HepG2 (cell line): ENCODE measurements around the gene PTH1R. TPM values are rescaled to one million over a fixed set of nuclear protein-coding genes. Genes with fewer than 3 reads are reported as not detected.
A peak's percentile ranks its signal among the peaks of the same experiment; 100 is the strongest.

Experiments used
- CHCHD3 ChIP-seq: sonication (generic); formaldehyde crosslinking; IDR thresholded peaks from 2 replicates; pipeline ENCODE4 v1.8.0; 2022; ENCODE audit warnings: mild to moderate bottlenecking, missing genetic modification reagents, moderate library complexity
- HDAC2 ChIP-seq: sonication (generic); formaldehyde crosslinking; IDR thresholded peaks from 2 replicates; pipeline ENCODE4 v1.4.0; 2020; ENCODE audit warnings: missing genetic modification reagents
- MIXL1 ChIP-seq: IDR thresholded peaks from 2 replicates; pipeline ENCODE4 v1.6.1; 2016
- SMC3 ChIP-seq: IDR thresholded peaks from 2 replicates; pipeline ENCODE4 v1.6.1; 2011; ENCODE audit warnings: low read length, improper control_type of control experiment
- SRSF4 ChIP-seq: fragments of 200-400 bp; formaldehyde crosslinking; IDR thresholded peaks from one replicate; pipeline ENCODE4 v1.6.1; 2018; ENCODE audit warnings: mild to moderate bottlenecking, low read depth, low read length, moderate library complexity; ENCODE audit not compliant: poor library complexity, severe bottlenecking
- ZNF549 ChIP-seq: sonication (generic); formaldehyde crosslinking; IDR thresholded peaks from 2 replicates; pipeline ENCODE4 v1.5.0; 2020; ENCODE audit warnings: missing genetic modification reagents
- ZNF850 ChIP-seq: sonication (generic); formaldehyde crosslinking; conservative IDR thresholded peaks from 2 replicates; pipeline ENCODE4 v1.9.0; 2021; ENCODE audit warnings: mild to moderate bottlenecking, missing genetic modification reagents
- polyA plus RNA-seq, 8 experiments: library from polyadenylated mRNA; depleted of rRNA in 3 of 8; stranded (reverse) in 7 of 8; unstranded in 1 of 8; fragments of >200 nt; fragmentation: Illumina TruSeq in 4 of 8; extraction: Trizol in 4 of 8; gene quantifications; 2 replicates each; pipeline versions ENCODE4 v1.2.1 to v1.2.3, GENCODE V29; 2011 to 2016; ENCODE audit warnings: low read depth in 4 of 8, missing spikeins in 1 of 8, mixed read lengths in 1 of 8; ENCODE audit not compliant: insufficient read depth in 1 of 8
- total RNA-seq, 5 experiments: library from RNA; depleted of rRNA; stranded (reverse); fragments of >200 nt; fragmentation: Illumina TruSeq; extraction: Trizol; gene quantifications; 2 replicates each; pipeline ENCODE4 v1.2.3, GENCODE V29; 2016; ENCODE audit warnings: low read depth in 1 of 5
- TF ChIP-seq, protein P1 (sequence below): sonication (generic); formaldehyde crosslinking; IDR thresholded peaks from 2 replicates; pipeline ENCODE4 v1.9.0; 2022; ENCODE audit warnings: missing genetic modification reagents, mild to moderate bottlenecking, borderline replicate concordance
- TF ChIP-seq, protein P2 (sequence below): sonication (generic); formaldehyde crosslinking; IDR thresholded peaks from 2 replicates; pipeline ENCODE4 v1.5.0; 2020; ENCODE audit warnings: missing genetic modification reagents
- TF ChIP-seq, protein P3 (sequence below): IDR thresholded peaks from 2 replicates; pipeline ENCODE4 v1.6.1; 2012; ENCODE audit warnings: low read depth, low read length, improper control_type of control experiment
- TF ChIP-seq, protein P4 (sequence below): sonication (generic); formaldehyde crosslinking; IDR thresholded peaks from 2 replicates; pipeline ENCODE4 v1.5.0; 2020; ENCODE audit warnings: mild to moderate bottlenecking, missing genetic modification reagents, moderate library complexity
- TF ChIP-seq, protein P5 (sequence below): sonication (generic); formaldehyde crosslinking; IDR thresholded peaks from 2 replicates; pipeline ENCODE4 v1.4.0; 2020; ENCODE audit warnings: mild to moderate bottlenecking, missing genetic modification reagents

PTH1R gene
- total and polyA plus RNA-seq, 2 of the 13 experiments (the other 11 are each of a cell fraction or from before 2014, with no cell fraction given), result not detected

DNA sequence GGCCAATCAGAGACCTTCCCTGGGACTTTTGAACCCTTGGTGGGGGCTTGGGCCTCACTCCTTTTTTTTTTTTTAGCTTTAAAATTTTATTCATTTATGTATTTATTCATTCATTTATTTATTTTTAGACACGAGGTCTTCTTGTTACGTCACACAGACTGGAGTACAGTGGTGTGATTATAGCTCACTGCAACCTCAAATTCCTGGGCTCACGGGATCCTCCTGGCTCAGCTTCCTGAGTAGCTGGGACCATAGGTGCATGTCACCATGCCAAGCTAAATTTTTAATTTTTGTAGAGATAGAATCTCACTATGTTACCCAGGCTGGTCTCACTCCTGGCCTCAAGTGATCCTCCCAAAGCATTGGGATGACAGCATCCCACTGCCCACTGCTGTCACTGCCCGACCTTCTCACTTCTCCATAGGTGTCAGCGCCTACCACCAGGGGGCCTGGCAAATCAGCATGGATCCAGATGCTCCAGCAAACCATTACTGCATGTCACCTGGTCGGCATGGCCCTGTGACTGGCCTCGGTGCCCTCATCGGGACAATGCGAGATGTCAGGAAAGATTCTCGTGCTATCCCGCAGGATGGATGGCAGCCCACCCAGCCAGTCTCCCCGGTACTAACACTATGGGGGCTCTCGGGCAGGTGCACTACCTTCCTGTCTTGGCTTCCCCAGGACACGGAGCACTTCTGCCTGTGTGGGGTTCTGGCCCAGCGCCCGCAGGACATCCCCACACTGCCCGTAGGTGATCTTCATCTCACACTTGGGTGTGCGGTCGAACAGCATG lies 17.3 kb upstream of the PTH1R start (continued):
- TF ChIP-seq, protein P1, sequence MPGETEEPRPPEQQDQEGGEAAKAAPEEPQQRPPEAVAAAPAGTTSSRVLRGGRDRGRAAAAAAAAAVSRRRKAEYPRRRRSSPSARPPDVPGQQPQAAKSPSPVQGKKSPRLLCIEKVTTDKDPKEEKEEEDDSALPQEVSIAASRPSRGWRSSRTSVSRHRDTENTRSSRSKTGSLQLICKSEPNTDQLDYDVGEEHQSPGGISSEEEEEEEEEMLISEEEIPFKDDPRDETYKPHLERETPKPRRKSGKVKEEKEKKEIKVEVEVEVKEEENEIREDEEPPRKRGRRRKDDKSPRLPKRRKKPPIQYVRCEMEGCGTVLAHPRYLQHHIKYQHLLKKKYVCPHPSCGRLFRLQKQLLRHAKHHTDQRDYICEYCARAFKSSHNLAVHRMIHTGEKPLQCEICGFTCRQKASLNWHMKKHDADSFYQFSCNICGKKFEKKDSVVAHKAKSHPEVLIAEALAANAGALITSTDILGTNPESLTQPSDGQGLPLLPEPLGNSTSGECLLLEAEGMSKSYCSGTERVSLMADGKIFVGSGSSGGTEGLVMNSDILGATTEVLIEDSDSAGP (CRISPR knock-in tag), result 0 out of 2 replicates have a peak, but pooled peaks have one; percentile 38
- TF ChIP-seq, protein P2, sequence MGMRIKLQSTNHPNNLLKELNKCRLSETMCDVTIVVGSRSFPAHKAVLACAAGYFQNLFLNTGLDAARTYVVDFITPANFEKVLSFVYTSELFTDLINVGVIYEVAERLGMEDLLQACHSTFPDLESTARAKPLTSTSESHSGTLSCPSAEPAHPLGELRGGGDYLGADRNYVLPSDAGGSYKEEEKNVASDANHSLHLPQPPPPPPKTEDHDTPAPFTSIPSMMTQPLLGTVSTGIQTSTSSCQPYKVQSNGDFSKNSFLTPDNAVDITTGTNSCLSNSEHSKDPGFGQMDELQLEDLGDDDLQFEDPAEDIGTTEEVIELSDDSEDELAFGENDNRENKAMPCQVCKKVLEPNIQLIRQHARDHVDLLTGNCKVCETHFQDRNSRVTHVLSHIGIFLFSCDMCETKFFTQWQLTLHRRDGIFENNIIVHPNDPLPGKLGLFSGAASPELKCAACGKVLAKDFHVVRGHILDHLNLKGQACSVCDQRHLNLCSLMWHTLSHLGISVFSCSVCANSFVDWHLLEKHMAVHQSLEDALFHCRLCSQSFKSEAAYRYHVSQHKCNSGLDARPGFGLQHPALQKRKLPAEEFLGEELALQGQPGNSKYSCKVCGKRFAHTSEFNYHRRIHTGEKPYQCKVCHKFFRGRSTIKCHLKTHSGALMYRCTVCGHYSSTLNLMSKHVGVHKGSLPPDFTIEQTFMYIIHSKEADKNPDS (CRISPR knock-in tag), result no peak
- TF ChIP-seq CHCHD3, result no peak
- TF ChIP-seq, protein P3, sequence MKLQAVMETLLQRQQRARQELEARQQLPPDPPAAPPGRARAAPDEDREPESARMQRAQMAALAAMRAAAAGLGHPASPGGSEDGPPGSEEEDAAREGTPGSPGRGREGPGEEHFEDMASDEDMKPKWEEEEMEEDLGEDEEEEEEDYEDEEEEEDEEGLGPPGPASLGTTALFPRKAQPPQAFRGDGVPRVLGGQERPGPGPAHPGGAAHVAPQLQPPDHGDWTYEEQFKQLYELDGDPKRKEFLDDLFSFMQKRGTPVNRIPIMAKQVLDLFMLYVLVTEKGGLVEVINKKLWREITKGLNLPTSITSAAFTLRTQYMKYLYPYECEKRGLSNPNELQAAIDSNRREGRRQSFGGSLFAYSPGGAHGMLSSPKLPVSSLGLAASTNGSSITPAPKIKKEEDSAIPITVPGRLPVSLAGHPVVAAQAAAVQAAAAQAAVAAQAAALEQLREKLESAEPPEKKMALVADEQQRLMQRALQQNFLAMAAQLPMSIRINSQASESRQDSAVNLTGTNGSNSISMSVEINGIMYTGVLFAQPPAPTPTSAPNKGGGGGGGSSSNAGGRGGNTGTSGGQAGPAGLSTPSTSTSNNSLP, result no peak
- no peak for TF ChIP-seq HDAC2 (CRISPR knock-in tag)
- no peak for TF ChIP-seq SRSF4
- TF ChIP-seq, protein P4, sequence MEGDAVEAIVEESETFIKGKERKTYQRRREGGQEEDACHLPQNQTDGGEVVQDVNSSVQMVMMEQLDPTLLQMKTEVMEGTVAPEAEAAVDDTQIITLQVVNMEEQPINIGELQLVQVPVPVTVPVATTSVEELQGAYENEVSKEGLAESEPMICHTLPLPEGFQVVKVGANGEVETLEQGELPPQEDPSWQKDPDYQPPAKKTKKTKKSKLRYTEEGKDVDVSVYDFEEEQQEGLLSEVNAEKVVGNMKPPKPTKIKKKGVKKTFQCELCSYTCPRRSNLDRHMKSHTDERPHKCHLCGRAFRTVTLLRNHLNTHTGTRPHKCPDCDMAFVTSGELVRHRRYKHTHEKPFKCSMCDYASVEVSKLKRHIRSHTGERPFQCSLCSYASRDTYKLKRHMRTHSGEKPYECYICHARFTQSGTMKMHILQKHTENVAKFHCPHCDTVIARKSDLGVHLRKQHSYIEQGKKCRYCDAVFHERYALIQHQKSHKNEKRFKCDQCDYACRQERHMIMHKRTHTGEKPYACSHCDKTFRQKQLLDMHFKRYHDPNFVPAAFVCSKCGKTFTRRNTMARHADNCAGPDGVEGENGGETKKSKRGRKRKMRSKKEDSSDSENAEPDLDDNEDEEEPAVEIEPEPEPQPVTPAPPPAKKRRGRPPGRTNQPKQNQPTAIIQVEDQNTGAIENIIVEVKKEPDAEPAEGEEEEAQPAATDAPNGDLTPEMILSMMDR (CRISPR knock-in tag), result peak; percentile 75
- TF ChIP-seq, protein P5, sequence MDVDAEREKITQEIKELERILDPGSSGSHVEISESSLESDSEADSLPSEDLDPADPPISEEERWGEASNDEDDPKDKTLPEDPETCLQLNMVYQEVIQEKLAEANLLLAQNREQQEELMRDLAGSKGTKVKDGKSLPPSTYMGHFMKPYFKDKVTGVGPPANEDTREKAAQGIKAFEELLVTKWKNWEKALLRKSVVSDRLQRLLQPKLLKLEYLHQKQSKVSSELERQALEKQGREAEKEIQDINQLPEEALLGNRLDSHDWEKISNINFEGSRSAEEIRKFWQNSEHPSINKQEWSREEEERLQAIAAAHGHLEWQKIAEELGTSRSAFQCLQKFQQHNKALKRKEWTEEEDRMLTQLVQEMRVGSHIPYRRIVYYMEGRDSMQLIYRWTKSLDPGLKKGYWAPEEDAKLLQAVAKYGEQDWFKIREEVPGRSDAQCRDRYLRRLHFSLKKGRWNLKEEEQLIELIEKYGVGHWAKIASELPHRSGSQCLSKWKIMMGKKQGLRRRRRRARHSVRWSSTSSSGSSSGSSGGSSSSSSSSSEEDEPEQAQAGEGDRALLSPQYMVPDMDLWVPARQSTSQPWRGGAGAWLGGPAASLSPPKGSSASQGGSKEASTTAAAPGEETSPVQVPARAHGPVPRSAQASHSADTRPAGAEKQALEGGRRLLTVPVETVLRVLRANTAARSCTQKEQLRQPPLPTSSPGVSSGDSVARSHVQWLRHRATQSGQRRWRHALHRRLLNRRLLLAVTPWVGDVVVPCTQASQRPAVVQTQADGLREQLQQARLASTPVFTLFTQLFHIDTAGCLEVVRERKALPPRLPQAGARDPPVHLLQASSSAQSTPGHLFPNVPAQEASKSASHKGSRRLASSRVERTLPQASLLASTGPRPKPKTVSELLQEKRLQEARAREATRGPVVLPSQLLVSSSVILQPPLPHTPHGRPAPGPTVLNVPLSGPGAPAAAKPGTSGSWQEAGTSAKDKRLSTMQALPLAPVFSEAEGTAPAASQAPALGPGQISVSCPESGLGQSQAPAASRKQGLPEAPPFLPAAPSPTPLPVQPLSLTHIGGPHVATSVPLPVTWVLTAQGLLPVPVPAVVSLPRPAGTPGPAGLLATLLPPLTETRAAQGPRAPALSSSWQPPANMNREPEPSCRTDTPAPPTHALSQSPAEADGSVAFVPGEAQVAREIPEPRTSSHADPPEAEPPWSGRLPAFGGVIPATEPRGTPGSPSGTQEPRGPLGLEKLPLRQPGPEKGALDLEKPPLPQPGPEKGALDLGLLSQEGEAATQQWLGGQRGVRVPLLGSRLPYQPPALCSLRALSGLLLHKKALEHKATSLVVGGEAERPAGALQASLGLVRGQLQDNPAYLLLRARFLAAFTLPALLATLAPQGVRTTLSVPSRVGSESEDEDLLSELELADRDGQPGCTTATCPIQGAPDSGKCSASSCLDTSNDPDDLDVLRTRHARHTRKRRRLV (CRISPR knock-in tag), result no peak
- TF ChIP-seq ZNF850, result no peak
- no peak for TF ChIP-seq ZNF549 (CRISPR knock-in tag)
- 0 out of 2 replicates have a peak, but pooled peaks have one; percentile 13 for TF ChIP-seq SMC3
- no peak for TF ChIP-seq MIXL1 (CRISPR knock-in tag)
- TF ChIP-seq, all 625 proteins: peak for 7
